ENCODE data around the gene ZDHHC12. TPM values are rescaled to one million over a fixed set of nuclear protein-coding genes. Genes with fewer than 3 reads are reported as not detected.

The ZDHHC12 gene
- total and polyA plus RNA-seq, 2 of the 8 experiments (the other 6 are each of a cell fraction or from before 2014, with no cell fraction given), result 35.0 to 93.8 TPM

DNA sequence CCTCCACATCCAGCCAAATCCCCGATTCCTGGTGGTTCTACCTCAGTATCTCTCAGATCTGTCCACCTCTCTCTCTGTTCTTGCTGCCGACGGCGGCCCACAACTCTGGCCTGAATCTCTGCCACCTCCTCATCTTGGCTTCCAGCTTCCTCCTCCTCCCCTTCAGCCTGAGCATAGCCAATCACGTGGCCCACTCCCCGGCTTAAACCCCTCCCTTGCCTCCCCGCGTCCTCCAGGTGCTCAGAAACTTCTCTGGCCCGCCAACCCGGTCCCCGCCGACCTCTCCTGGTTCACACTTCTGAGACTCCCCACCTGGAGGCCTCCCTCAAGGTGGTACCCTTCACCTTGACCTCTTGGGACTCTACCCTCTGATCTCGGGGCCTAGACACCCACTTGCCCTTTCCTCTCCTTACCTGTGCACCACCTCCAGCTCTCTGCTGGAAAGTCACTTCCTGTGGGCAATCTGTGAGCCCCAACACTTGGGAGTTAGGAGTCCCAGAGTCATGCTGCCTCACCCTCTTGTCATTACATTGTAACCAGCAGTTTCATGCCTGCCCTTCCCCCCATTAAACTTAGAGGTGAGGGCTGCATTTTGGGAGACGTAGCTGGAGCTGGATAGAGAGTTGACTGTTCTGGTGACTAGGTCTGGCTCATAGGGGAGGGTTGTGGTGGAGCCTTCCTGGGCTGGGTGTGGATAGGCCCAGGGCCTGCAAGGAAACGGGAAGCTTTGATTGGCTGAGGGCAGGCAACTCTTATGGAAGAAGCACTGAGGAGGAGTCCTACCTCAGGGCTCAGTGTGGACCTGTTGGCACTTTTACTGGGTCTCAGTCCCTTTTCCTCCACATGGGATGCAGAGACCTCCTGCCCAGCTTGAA is 39.4 kb downstream of the ZDHHC12 start (continued):
- TF ChIP-seq FOSL1 (IDR thresholded peaks at IDR 0.05; ENCODE audit: insufficient read depth, low read depth, low read length) (no peak), ZNF274 (IDR thresholded peaks at IDR 0.05; ENCODE audit: borderline replicate concordance, extremely low read depth, low read length) (no peak), TCF12 (IDR thresholded peaks at IDR 0.05; ENCODE audit: low read depth, low read length) (no peak), SRF (IDR thresholded peaks at IDR 0.05; ENCODE audit: low read depth, low read length) (no peak), CREB1 (IDR thresholded peaks at IDR 0.05) (no peak), CHD1 (IDR thresholded peaks at IDR 0.05; ENCODE audit: low read depth, low read length) (no peak; the same call in 1 of the 2 replicates), SIX5 (IDR thresholded peaks at IDR 0.05; ENCODE audit: low read depth, low read length) (no peak), BRCA1 (IDR thresholded peaks at IDR 0.05; ENCODE audit: low read depth, low read length) (no peak)
- TF ChIP-seq, protein P1, sequence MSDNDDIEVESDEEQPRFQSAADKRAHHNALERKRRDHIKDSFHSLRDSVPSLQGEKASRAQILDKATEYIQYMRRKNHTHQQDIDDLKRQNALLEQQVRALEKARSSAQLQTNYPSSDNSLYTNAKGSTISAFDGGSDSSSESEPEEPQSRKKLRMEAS (IDR thresholded peaks at IDR 0.05), result peak; percentile 77

All from H1 (cell line).